ENCODE data around the gene LMOD2. TPM values are rescaled to one million over a fixed set of nuclear protein-coding genes. Genes with fewer than 3 reads are reported as not detected.
A peak's percentile ranks its signal among the peaks of the same experiment; 100 is the strongest.

LMOD2 gene
- total and polyA plus RNA-seq, 4 experiments from 2014 or later: 0.17 TPM; not detected in 3

DNA sequence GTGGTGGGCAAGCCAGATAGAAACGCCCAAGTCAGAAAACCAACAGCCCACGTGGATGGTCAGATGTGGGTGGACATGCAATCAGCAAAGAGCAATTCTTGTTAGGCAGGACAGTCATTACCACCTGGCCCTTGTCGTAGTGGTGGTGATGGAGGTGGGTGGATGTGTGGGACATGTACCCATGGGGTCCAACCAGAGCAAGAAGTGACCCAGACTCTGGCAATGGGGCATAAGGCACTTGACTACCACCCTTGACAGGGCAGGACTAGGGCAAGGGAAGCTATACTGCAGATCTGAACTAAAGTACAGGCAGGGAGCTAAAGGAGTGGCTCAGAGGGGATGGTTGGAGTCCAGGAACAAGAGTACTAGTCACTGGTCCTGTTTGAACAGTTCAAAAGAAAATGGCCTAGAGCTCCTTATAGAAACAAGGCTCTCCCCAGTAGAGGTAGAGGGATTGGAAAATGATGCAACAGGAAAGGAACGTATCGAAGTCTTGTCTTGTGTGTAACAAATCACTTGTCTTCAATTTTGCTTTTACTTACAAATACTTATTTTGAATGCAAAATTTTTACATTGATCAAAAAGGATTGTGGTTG is 17.6 kb downstream of the LMOD2 start:
- H3K4me3 Mint-ChIP-seq: no peak overlapping the region
- Histone ChIP-seq H3K4me3 (ENCODE audit: low read length in 2 of 2) (no peak overlapping the region), H3K9me3 (ENCODE audit: control insufficient read depth in 1 of 2, low read length in 2 of 2) (no peaks in the 10 kb centered on the region), H3K36me3 (ENCODE audit: insufficient read depth, low read length) (no peaks in the 10 kb centered on the region), H3K27me3 (ENCODE audit: insufficient read depth, low read length) (no peaks in the 10 kb centered on the region), H3K27ac (ENCODE audit: low read depth, low read length) (no peak overlapping the region), H3K4me1 (ENCODE audit: insufficient read depth, low read length) (no peaks in the 10 kb centered on the region)
- H3K36me3 Mint-ChIP-seq: no peaks in the 10 kb centered on the region
- intact Hi-C loops (cut with micrococcal nuclease): no loop called here
- peak overlapping the region in 1 of 7 donors; percentile 19 for H3K27ac Mint-ChIP-seq
- ChIA-PET CTCF (ENCODE audit: partially characterized antibody) (interaction anchor here (0.5 to 2.0 kb wide), 2 partner anchors 9 to 50 kb away, joined by 4 to 5 read pairs; no protein-coding TSS in a partner anchor), POLR2A (ENCODE audit: partially characterized antibody) (no interaction called here)
- no peak for DNase-seq
- H3K9me3 Mint-ChIP-seq: no peaks in the 10 kb centered on the region
- peaks cover 0 to 1% (median 0%) of the 10 kb centered on the region in 4 donors for H3K4me1 Mint-ChIP-seq
- no peaks in the 10 kb centered on the region for H3K27me3 Mint-ChIP-seq

DNA sequence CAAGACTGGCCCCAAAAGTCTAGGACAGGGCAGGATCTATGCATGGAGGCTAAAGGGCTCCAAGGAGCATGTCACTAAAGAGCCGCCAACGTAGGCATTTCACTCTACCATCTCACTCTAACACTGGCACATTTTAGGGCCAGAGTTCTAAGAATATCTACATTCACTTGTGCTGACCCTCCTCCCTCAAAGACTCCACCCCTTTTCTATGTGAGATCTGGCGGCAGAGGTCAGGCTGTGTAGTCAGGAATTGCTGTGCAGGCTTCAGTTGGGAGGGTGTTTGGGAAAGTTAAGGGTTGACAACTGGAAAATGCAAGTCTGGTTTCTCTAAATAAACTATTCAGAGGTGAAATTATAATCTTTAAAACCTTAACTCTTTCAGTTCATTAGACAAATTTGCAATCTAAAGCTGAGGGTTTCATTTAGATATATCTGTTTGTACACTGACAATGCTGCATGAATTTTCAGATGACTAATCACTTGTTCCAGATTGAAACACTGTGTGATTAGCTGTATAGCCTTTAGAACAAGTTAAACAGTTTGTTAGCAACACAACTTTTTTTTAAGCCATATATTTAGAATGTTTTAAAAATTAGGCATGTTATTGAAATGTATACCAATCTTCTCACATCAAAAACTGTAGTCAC is 18.2 kb downstream of the LMOD2 start:
- Histone ChIP-seq H3K4me1 (ENCODE audit: insufficient read depth, low read length) (no peaks in the 10 kb centered on the region), H3K9me3 (ENCODE audit: control insufficient read depth in 1 of 2, low read length in 2 of 2) (no peaks in the 10 kb centered on the region), H3K27me3 (ENCODE audit: insufficient read depth, low read length) (no peaks in the 10 kb centered on the region), H3K4me3 (ENCODE audit: low read length in 2 of 2) (no peak overlapping the region), H3K27ac (ENCODE audit: low read depth, low read length) (no peak overlapping the region), H3K36me3 (ENCODE audit: insufficient read depth, low read length) (no peaks in the 10 kb centered on the region)
- Mint-ChIP-seq H3K4me1 (peaks cover 0 to 1% (median 0%) of the 10 kb centered on the region in 4 donors), H3K27me3 (no peaks in the 10 kb centered on the region), H3K4me3 (no peak overlapping the region), H3K36me3 (no peaks in the 10 kb centered on the region), H3K27ac (no peak overlapping the region), H3K9me3 (no peaks in the 10 kb centered on the region)
- CTCF ChIA-PET (ENCODE audit: partially characterized antibody): interaction anchor here (2.0 kb wide), 1 partner anchor 8 kb away, joined by 5 read pairs; no protein-coding TSS in a partner anchor
- POLR2A ChIA-PET (ENCODE audit: partially characterized antibody): interaction anchor here (0.5 kb wide), 1 partner anchor 19 kb away, joined by 3 read pairs; no protein-coding TSS in a partner anchor
- DNase-seq: no peak
- intact Hi-C loops (cut with micrococcal nuclease): no loop called here

DNA sequence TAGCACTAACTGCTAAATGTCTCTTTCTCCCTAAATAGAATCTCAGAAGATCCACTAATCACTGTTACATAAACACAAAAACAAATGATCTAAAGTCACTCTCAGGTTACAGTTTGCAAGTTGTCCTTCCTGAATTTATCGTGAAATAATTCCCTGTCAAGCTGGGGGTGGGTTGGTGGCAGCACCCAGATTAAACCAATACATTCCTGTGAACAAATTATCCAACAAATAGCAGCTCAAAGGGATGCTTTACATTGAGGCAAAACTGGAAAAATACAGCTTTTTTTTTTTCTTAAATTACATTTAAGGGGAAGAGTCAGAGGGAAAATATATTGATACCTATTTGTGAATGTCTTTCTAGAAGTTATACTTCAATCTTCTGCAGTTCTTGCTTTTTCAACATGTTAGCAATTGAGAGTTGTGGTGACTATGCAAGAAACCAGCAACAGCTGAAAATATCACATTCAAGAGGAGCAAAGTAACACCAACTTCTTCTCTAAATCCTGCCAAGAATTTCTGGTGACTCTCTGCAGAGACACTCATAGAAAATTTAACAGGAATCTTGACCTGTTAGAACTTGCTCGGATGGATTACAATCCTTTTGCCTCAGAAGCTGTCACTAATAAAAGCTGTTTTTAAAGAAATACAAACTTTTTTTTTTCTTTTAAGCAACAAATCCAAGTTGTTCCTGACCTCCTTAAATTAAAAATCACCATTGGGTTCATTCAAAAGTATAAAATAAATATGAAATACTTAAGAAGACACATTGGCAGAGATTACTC is 18.9 kb downstream of the LMOD2 start:
- Histone ChIP-seq H3K36me3 (ENCODE audit: insufficient read depth, low read length) (no peaks in the 10 kb centered on the region), H3K4me3 (ENCODE audit: low read length in 2 of 2) (no peak overlapping the region), H3K9me3 (ENCODE audit: control insufficient read depth in 1 of 2, low read length in 2 of 2) (no peaks in the 10 kb centered on the region), H3K27ac (ENCODE audit: low read depth, low read length) (no peak overlapping the region), H3K27me3 (ENCODE audit: insufficient read depth, low read length) (no peaks in the 10 kb centered on the region), H3K4me1 (ENCODE audit: insufficient read depth, low read length) (no peaks in the 10 kb centered on the region)
- no peak overlapping the region for H3K4me3 Mint-ChIP-seq
- DNase-seq: no peak
- ChIA-PET POLR2A (ENCODE audit: partially characterized antibody) (interaction anchor here (0.5 kb wide), 1 partner anchor 18 kb away, joined by 3 read pairs; no protein-coding TSS in a partner anchor), CTCF (ENCODE audit: partially characterized antibody) (no interaction called here)
- no peaks in the 10 kb centered on the region for H3K27me3 Mint-ChIP-seq
- intact Hi-C loops (cut with micrococcal nuclease): no loop called here
- no peaks in the 10 kb centered on the region for H3K9me3 Mint-ChIP-seq
- no peak overlapping the region for H3K27ac Mint-ChIP-seq
- no peaks in the 10 kb centered on the region for H3K4me1 Mint-ChIP-seq
- H3K36me3 Mint-ChIP-seq: peaks cover 2 to 4% of the 10 kb centered on the region in 2 donors

DNA sequence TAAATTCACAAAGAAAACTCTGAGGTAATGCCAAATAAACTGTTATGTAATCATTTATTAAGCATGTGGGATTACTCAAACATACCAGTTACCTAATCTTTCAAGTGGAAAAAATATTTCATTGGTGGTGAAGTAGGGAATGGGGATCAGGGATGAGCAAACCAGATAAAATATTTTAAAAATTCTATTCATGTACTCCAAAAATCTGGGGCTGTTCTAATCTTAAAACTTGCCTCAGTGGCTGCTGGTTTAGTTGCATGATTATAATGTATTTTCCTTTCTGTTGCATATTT is 19.5 kb downstream of the LMOD2 start:
- Mint-ChIP-seq H3K4me1 (no peaks in the 10 kb centered on the region), H3K36me3 (peaks cover 2 to 9% of the 10 kb centered on the region in 2 donors), H3K4me3 (no peak overlapping the region), H3K9me3 (no peaks in the 10 kb centered on the region), H3K27me3 (no peaks in the 10 kb centered on the region), H3K27ac (no peak overlapping the region)
- Histone ChIP-seq H3K4me1 (ENCODE audit: insufficient read depth, low read length) (no peaks in the 10 kb centered on the region), H3K9me3 (ENCODE audit: control insufficient read depth in 1 of 2, low read length in 2 of 2) (no peaks in the 10 kb centered on the region), H3K27ac (ENCODE audit: low read depth, low read length) (no peak overlapping the region), H3K36me3 (ENCODE audit: insufficient read depth, low read length) (no peaks in the 10 kb centered on the region), H3K27me3 (ENCODE audit: insufficient read depth, low read length) (no peaks in the 10 kb centered on the region), H3K4me3 (ENCODE audit: low read length in 2 of 2) (no peak overlapping the region)
- DNase-seq: no peak
- POLR2A ChIA-PET (ENCODE audit: partially characterized antibody): no interaction called here
- CTCF ChIA-PET (ENCODE audit: partially characterized antibody): no interaction called here
- intact Hi-C loops (cut with micrococcal nuclease): no loop called here

DNA sequence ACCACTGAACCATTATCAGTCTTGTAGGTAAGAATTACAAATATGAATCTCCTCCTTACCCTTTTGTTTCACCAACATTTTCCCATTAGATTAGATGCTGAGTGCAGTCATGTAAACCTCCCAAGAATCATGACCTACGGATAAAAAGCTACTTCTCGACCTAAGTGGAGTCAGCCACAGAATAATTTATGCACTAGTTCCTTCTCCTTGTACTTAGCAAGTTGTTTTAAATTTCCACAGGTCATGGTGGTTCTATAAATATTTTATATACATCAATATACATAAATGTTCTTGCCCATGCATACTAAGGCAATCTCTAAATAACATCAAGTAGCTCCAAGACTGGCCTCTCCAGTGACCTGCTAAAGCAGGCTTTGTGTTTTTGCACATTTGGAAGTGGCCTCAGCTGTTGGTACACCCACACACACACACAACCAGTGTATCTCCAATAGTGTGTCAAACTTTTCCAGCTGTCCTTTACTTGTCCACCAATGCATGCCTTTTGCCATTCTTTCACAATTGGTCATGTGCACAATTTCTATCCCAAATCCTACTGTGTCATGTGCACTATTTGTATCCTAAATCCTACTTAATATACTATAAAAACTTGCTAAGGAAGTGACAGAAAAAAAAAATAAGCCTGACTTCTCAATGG is 21.5 kb downstream of the LMOD2 start:
- Mint-ChIP-seq H3K9me3 (no peaks in the 10 kb centered on the region), H3K27ac (no peak overlapping the region), H3K4me1 (no peaks in the 10 kb centered on the region), H3K4me3 (no peak overlapping the region), H3K36me3 (peaks cover 7 to 11% of the 10 kb centered on the region in 2 donors), H3K27me3 (no peaks in the 10 kb centered on the region)
- H3K9me3 ChIP-seq (ENCODE audit: control insufficient read depth in 1 of 2, low read length in 2 of 2): no peaks in the 10 kb centered on the region
- H3K4me3 ChIP-seq (ENCODE audit: low read length in 2 of 2): no peak overlapping the region
- POLR2A ChIA-PET (ENCODE audit: partially characterized antibody): no interaction called here
- H3K36me3 ChIP-seq (ENCODE audit: insufficient read depth, low read length): peaks cover 9% of the 10 kb centered on the region
- no peaks in the 10 kb centered on the region for H3K4me1 ChIP-seq (ENCODE audit: insufficient read depth, low read length)
- H3K27me3 ChIP-seq (ENCODE audit: insufficient read depth, low read length): no peaks in the 10 kb centered on the region
- CTCF ChIA-PET (ENCODE audit: partially characterized antibody): interaction anchor here (0.9 kb wide), 1 partner anchor 24 kb away, joined by 4 read pairs; no protein-coding TSS in a partner anchor
- intact Hi-C loops (cut with micrococcal nuclease): no loop called here
- peak in 1 of 5 donors; percentile 16 for DNase-seq
- no peak overlapping the region for H3K27ac ChIP-seq (ENCODE audit: low read depth, low read length)

DNA sequence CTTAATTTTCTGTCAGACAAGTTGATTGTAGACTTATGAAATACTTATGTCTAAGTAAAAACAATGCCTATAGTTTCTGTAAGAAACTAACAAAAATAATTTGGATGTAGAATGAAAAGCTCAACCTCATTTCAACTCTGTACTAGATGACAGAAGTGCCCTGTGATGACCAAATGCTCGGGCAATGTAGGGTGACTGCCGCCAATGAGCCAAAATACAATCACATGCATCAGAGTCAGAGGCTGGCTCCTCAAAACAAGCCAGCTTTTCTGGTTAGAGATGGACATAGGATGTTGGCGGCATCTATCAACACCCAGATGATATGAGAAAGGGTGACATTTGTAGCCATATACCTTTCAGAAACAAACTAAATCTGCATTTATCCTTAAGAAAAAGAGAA is 23.9 kb downstream of the LMOD2 start:
- Histone ChIP-seq H3K4me3 (ENCODE audit: low read length in 2 of 2) (no peak overlapping the region), H3K27ac (ENCODE audit: low read depth, low read length) (no peak overlapping the region), H3K9me3 (ENCODE audit: control insufficient read depth in 1 of 2, low read length in 2 of 2) (no peaks in the 10 kb centered on the region), H3K27me3 (ENCODE audit: insufficient read depth, low read length) (no peaks in the 10 kb centered on the region), H3K36me3 (ENCODE audit: insufficient read depth, low read length) (peaks cover 9% of the 10 kb centered on the region), H3K4me1 (ENCODE audit: insufficient read depth, low read length) (no peaks in the 10 kb centered on the region)
- Mint-ChIP-seq H3K27ac (no peak overlapping the region), H3K9me3 (no peaks in the 10 kb centered on the region), H3K4me1 (no peaks in the 10 kb centered on the region), H3K27me3 (no peaks in the 10 kb centered on the region), H3K36me3 (peaks cover 15 to 18% of the 10 kb centered on the region in 2 donors), H3K4me3 (no peak overlapping the region)
- POLR2A ChIA-PET (ENCODE audit: partially characterized antibody): interaction anchor here (0.7 kb wide), 1 partner anchor 128 kb away, joined by 3 read pairs; no protein-coding TSS in a partner anchor
- CTCF ChIA-PET (ENCODE audit: partially characterized antibody): interaction anchor here (1.0 kb wide), 1 partner anchor 22 kb away, joined by 5 read pairs; no protein-coding TSS in a partner anchor
- DNase-seq: no peak
- intact Hi-C loops (cut with micrococcal nuclease): loop anchor here (5.0 kb wide), 1 partner anchor 1178 kb away; no protein-coding TSS in a partner anchor

DNA sequence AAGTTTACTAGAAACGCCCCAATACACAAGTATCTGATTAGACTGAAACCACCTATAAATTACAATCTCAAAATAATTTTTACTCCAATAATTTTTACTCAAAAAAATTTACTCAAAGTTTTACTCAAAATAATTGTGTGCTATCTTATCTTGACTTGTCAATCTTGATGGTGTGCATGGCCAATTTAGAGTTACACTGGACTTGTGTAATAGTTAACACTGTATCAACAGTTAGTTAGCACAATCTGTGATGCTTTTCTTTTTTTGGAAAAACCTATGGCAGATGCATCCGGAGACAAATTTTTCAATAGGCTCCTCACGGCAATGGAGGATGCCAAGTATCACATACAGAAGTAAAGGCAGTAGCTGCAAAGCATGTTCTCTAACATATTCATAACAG is 24.9 kb downstream of the LMOD2 start:
- Mint-ChIP-seq H3K36me3 (peaks cover 15 to 25% of the 10 kb centered on the region in 2 donors), H3K27ac (no peak overlapping the region), H3K9me3 (no peaks in the 10 kb centered on the region), H3K4me3 (no peak overlapping the region), H3K27me3 (no peaks in the 10 kb centered on the region), H3K4me1 (no peaks in the 10 kb centered on the region)
- no peak overlapping the region for H3K27ac ChIP-seq (ENCODE audit: low read depth, low read length)
- peaks cover 9% of the 10 kb centered on the region for H3K36me3 ChIP-seq (ENCODE audit: insufficient read depth, low read length)
- H3K4me1 ChIP-seq (ENCODE audit: insufficient read depth, low read length): no peaks in the 10 kb centered on the region
- DNase-seq: no peak
- no peak overlapping the region for H3K4me3 ChIP-seq (ENCODE audit: low read length in 2 of 2)
- no peaks in the 10 kb centered on the region for H3K9me3 ChIP-seq (ENCODE audit: control insufficient read depth in 1 of 2, low read length in 2 of 2)
- no peaks in the 10 kb centered on the region for H3K27me3 ChIP-seq (ENCODE audit: insufficient read depth, low read length)
- intact Hi-C loops (cut with micrococcal nuclease): loop anchor here (5.0 kb wide), 1 partner anchor 1177 kb away; no protein-coding TSS in a partner anchor
- ChIA-PET POLR2A (ENCODE audit: partially characterized antibody) (no interaction called here), CTCF (ENCODE audit: partially characterized antibody) (interaction anchor here (2.2 kb wide), 1 partner anchor 11 kb away, joined by 18 read pairs; no protein-coding TSS in a partner anchor)

All from CD4-positive, alpha-beta memory T cell (primary cell).